IMR-90 (cell line): ENCODE measurements around the gene STOM. TPM values are rescaled to one million over a fixed set of nuclear protein-coding genes. Genes with fewer than 3 reads are reported as not detected.

Source experiments
- ATAC-seq: fragments of 200-7000 bp; cut with Tn5 transposase; 2 replicates; pipeline ENCODE4 v1.9.1; 2020; ENCODE audit warnings: low read depth, mild to moderate bottlenecking, moderate library complexity
- BruUV-seq: library from RNA; stranded (reverse); fragments of 400-500 nt; replicated peaks from 2 replicates; lab custom pipeline; 2021; lab: Mats Ljungman, UMichigan
- CTCF ChIA-PET: fragments of 300-600 bp; formaldehyde crosslinking; extraction: SDS; loops from one replicate; lab custom pipeline; 2021; ENCODE audit warnings: antibody characterized with exemption; lab: Yijun Ruan, JAX
- POLR2A ChIA-PET: fragments of 300-600 bp; sonication (Branson Sonifier 250); formaldehyde crosslinking; loops from one replicate; lab custom pipeline; 2022; ENCODE audit warnings: antibody characterized with exemption; ENCODE audit not compliant: unreplicated experiment; lab: Charles Lee
- DNase-seq: peaks from one replicate; pipeline ENCODE4 v3.0.0; 2013
- H2AFZ ChIP-seq: replicated peaks from 2 replicates; pipeline ENCODE3; 2013; ENCODE audit warnings: low read length, mild to moderate bottlenecking; ENCODE audit not compliant: poor library complexity
- H2AK5ac ChIP-seq: 2 replicates; pipeline ENCODE4 v1.6.1; 2013; ENCODE audit warnings: low read depth, low read length, inconsistent platforms
- H2AK9ac ChIP-seq: replicated peaks from 2 replicates; pipeline ENCODE3; 2013; ENCODE audit warnings: mild to moderate bottlenecking, low read depth, low read length, moderate library complexity; ENCODE audit not compliant: poor library complexity
- H2BK120ac ChIP-seq: 2 replicates; pipeline ENCODE4 v1.6.1; 2013; ENCODE audit warnings: low read depth, low read length, inconsistent platforms
- H2BK15ac ChIP-seq: 3 replicates; pipeline ENCODE4 v1.6.1; 2013; ENCODE audit warnings: low read depth, low read length, inconsistent platforms
- H2BK20ac ChIP-seq: 2 replicates; pipeline ENCODE4 v1.6.1; 2013; ENCODE audit warnings: low read depth, mild to moderate bottlenecking, inconsistent platforms, low read length, moderate library complexity
- H2BK5ac ChIP-seq: 2 replicates; pipeline ENCODE4 v1.6.1; 2013; ENCODE audit warnings: mild to moderate bottlenecking, low read depth, low read length, inconsistent platforms; ENCODE audit not compliant: poor library complexity, severe bottlenecking
- H3K14ac ChIP-seq: replicated peaks from 2 replicates; pipeline ENCODE4 v1.6.1; 2013; ENCODE audit warnings: low read depth, low read length, inconsistent platforms
- H3K18ac ChIP-seq: 2 replicates; pipeline ENCODE4 v1.6.1; 2013; ENCODE audit warnings: low read depth, low read length, control low read depth
- H3K23ac ChIP-seq: 2 replicates; pipeline ENCODE4 v1.6.1; 2013; ENCODE audit warnings: low read depth, low read length, inconsistent platforms
- H3K27ac ChIP-seq: 2 replicates; pipeline ENCODE4 v1.5.1; 2013; ENCODE audit warnings: mild to moderate bottlenecking, control low read depth, low read length; ENCODE audit not compliant: insufficient read depth
- H3K27me3 ChIP-seq: 2 replicates; pipeline ENCODE4 v1.6.1; 2013; ENCODE audit warnings: low read length; ENCODE audit not compliant: control insufficient read depth, insufficient read depth
- H3K36me3 ChIP-seq: 2 replicates; pipeline ENCODE4 v1.6.1; 2013; ENCODE audit warnings: low read length, mixed read lengths; ENCODE audit not compliant: control insufficient read depth, insufficient read depth
- H3K4ac ChIP-seq: 2 replicates; pipeline ENCODE4 v1.6.1; 2013; ENCODE audit warnings: low read depth, low read length, inconsistent platforms
- H3K4me1 ChIP-seq: 2 replicates; pipeline ENCODE4 v1.6.1; 2013; ENCODE audit warnings: low read length, mixed read lengths; ENCODE audit not compliant: control insufficient read depth, insufficient read depth
- H3K4me2 ChIP-seq: 2 replicates; pipeline ENCODE4 v1.6.1; 2013; ENCODE audit warnings: low read depth, mild to moderate bottlenecking, control low read depth, low read length, moderate library complexity
- H3K4me3 ChIP-seq: 2 replicates; pipeline ENCODE4 v1.5.1; 2013; ENCODE audit warnings: low read depth, mild to moderate bottlenecking, control low read depth, low read length, moderate library complexity; ENCODE audit not compliant: insufficient read depth
- H3K56ac ChIP-seq: 2 replicates; pipeline ENCODE4 v1.6.1; 2013; ENCODE audit warnings: low read length, inconsistent platforms; ENCODE audit not compliant: insufficient read depth; ENCODE audit errors: extremely low read depth
- H3K79me1 ChIP-seq, 2 experiments: 2 replicates each; pipeline ENCODE4 v1.6.1; 2013; ENCODE audit warnings: low read length in 2 of 2, inconsistent platforms in 1 of 2, low read depth in 1 of 2
- H3K9ac ChIP-seq: 2 replicates; pipeline ENCODE4 v1.6.1; 2013; ENCODE audit warnings: low read depth, low read length, control low read depth
- H3K9me1 ChIP-seq: 2 replicates; pipeline ENCODE4 v1.6.1; 2013; ENCODE audit warnings: low read length, inconsistent platforms; ENCODE audit not compliant: insufficient read depth
- H3K9me3 ChIP-seq: 2 replicates; pipeline ENCODE4 v1.6.1; 2013; ENCODE audit warnings: low read length; ENCODE audit not compliant: control insufficient read depth, insufficient read depth
- H4K20me1 ChIP-seq: 2 replicates; pipeline ENCODE4 v1.6.1; 2013; ENCODE audit warnings: low read length, inconsistent platforms; ENCODE audit not compliant: insufficient read depth
- H4K5ac ChIP-seq: 2 replicates; pipeline ENCODE4 v1.6.1; 2013; ENCODE audit warnings: mild to moderate bottlenecking, low read depth, low read length, control low read depth
- H4K8ac ChIP-seq, 2 experiments: 2 replicates each; pipeline ENCODE4 v1.6.1; 2013; ENCODE audit warnings: low read depth in 2 of 2, low read length in 2 of 2, control low read depth in 1 of 2, inconsistent platforms in 1 of 2
- H4K91ac ChIP-seq: 2 replicates; pipeline ENCODE4 v1.6.1; 2013; ENCODE audit warnings: low read depth, low read length, inconsistent platforms; ENCODE audit not compliant: insufficient read depth
- BHLHE40 ChIP-seq: fragments of 150-350 bp; IDR thresholded peaks from 2 replicates; pipeline ENCODE4 v1.6.1; 2016; ENCODE audit warnings: mild to moderate bottlenecking, low read depth, low read length
- CEBPB ChIP-seq: IDR thresholded peaks from 2 replicates; pipeline ENCODE4 v1.6.1; 2012; ENCODE audit warnings: low read depth, low read length, improper control_type of control experiment
- CHD1 ChIP-seq: IDR thresholded peaks from 2 replicates; pipeline ENCODE4 v1.6.1; 2012; ENCODE audit warnings: low read depth, low read length, improper control_type of control experiment
- CTCF ChIP-seq: conservative IDR thresholded peaks from 2 replicates; pipeline ENCODE4 v1.5.1; 2012; ENCODE audit warnings: mild to moderate bottlenecking, low read depth, low read length, improper control_type of control experiment
- ELK1 ChIP-seq: fragments of 150-350 bp; IDR thresholded peaks from 2 replicates; pipeline ENCODE4 v1.6.1; 2016; ENCODE audit warnings: low read depth, mild to moderate bottlenecking, low read length, moderate library complexity, borderline replicate concordance
- FOS ChIP-seq: fragments of 150-350 bp; IDR thresholded peaks from 2 replicates; pipeline ENCODE4 v1.6.1; 2016; ENCODE audit warnings: low read depth, low read length
- MAZ ChIP-seq: IDR thresholded peaks from 2 replicates; pipeline ENCODE4 v1.6.1; 2012; ENCODE audit warnings: low read depth, mild to moderate bottlenecking, low read length, improper control_type of control experiment, moderate library complexity, borderline replicate concordance
- MXI1 ChIP-seq: IDR thresholded peaks from 2 replicates; pipeline ENCODE4 v1.6.1; 2012; ENCODE audit warnings: low read depth, mild to moderate bottlenecking, low read length, moderate library complexity, borderline replicate concordance
- NFE2L2 ChIP-seq: fragments of 150-350 bp; IDR thresholded peaks from 2 replicates; pipeline ENCODE4 v1.6.1; 2016; ENCODE audit warnings: low read depth, mild to moderate bottlenecking, low read length
- POLR2A ChIP-seq: IDR thresholded peaks from 2 replicates; pipeline ENCODE4 v1.6.1; 2012; ENCODE audit warnings: mild to moderate bottlenecking, low read depth, low read length
- RAD21 ChIP-seq: IDR thresholded peaks from 2 replicates; pipeline ENCODE4 v1.6.1; 2012; ENCODE audit warnings: low read length, improper control_type of control experiment
- RCOR1 ChIP-seq: IDR thresholded peaks from 2 replicates; pipeline ENCODE4 v1.6.1; 2012; ENCODE audit warnings: mild to moderate bottlenecking, low read length, improper control_type of control experiment; ENCODE audit not compliant: insufficient replicate concordance
- RFX5 ChIP-seq: IDR thresholded peaks from 2 replicates; pipeline ENCODE4 v1.8.0; 2012; ENCODE audit warnings: low read depth, mild to moderate bottlenecking, low read length, moderate library complexity
- SMC3 ChIP-seq: fragments of 150-350 bp; IDR thresholded peaks from 2 replicates; pipeline ENCODE4 v1.6.1; 2016; ENCODE audit warnings: low read depth, mild to moderate bottlenecking, antibody characterized with exemption, low read length, moderate library complexity
- USF2 ChIP-seq: fragments of 150-350 bp; IDR thresholded peaks from 2 replicates; pipeline ENCODE4 v1.6.1; 2017; ENCODE audit warnings: mild to moderate bottlenecking, antibody characterized with exemption, low read length, low read depth
- WGBS, 2 experiments: methylation state at CpG; one replicate each; pipeline versions ENCODE4 v1.1.5 to v1.1.7; 2013; ENCODE audit warnings: missing lambda C conversion rate in 2 of 2; ENCODE audit not compliant: insufficient read length in 1 of 2; ENCODE audit errors: extremely low coverage in 2 of 2; 5-methylcytosine and 5-hydroxymethylcytosine counted together
- dilution Hi-C: fragments of 300-500 bp; cut with HindIII; formaldehyde crosslinking; loops from one replicate; pipeline ENCODE4 v1.14.3; 2018; ENCODE audit warnings: low sequenced_read_pairs; ENCODE audit not compliant: unreplicated experiment
- in situ Hi-C: fragments of 300-500 bp; cut with MboI; formaldehyde crosslinking; loops from 3 replicates; pipeline ENCODE4 v1.14.3; 2019; ENCODE audit warnings: low sequenced_read_pairs, inconsistent platforms, mixed read lengths
- intact Hi-C: fragments of 100-400 bp; cut with micrococcal nuclease; formaldehyde crosslinking; loops from 2 replicates; pipeline ENCODE4 v1.10.0; 2022
- polyA plus RNA-seq, 3 experiments: library from polyadenylated mRNA; depleted of rRNA; stranded (reverse); fragments of >200 nt; gene quantifications; 2 replicates each; pipeline ENCODE4 v1.2.3, GENCODE V29; 2012; ENCODE audit warnings: low replicate concordance in 1 of 3
- total RNA-seq: library from RNA; depleted of rRNA; stranded (reverse); fragments of >200 nt; gene quantifications from 2 replicates; pipeline ENCODE4 v1.2.3, GENCODE V29; 2012

The STOM gene
- total and polyA plus RNA-seq, 2 of the 4 experiments (the other 2 are of a cell fraction) = 78.4 to 84.8 TPM

DNA sequence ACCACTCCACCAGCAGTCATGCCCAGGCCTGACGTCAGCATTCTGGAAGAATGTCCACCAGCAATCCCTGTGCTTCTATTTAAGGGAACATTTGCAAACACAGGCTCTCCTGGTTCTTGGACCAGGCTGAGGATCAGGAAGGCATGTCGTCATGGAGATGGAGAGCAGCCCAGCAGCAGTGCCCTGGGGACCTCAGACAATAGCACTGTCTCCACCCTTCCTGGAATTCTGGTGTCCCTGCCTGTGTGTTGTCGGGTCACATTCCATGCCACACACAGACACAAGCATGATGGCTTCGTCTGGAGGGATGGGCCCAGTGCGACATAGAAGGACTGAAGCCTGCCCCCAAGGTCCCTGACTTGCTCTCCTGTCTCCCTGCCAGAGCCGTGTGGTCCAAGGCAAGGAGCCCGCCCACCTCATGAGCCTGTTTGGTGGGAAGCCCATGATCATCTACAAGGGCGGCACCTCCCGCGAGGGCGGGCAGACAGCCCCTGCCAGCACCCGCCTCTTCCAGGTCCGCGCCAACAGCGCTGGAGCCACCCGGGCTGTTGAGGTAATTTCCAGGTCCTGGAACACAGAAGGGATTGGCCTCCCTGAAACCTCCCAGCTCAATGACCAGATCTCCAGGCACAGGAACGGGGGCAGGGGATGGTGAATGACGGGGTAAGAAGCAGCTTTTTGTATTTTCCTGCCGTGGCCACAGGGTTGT is 43.8 kb downstream of the STOM start:
- ChIA-PET POLR2A (no interaction called here), CTCF (no interaction called here)
- in situ Hi-C loops = no loop called here
- ATAC-seq (peak; percentile 48), DNase-seq (peak; percentile 44)
- no peak overlapping the region for H3K18ac ChIP-seq
- peak overlapping the region; percentile 90 for H2BK120ac ChIP-seq
- WGBS, 2 experiments = 65% methylated on average over 4 of the region's 19 CpGs; no CpG with 5 or more reads in 1 of the 2 experiments
- no peak overlapping the region for H2AFZ ChIP-seq
- H3K4me3 ChIP-seq = no peak overlapping the region
- H3K56ac ChIP-seq = no peak overlapping the region
- H3K79me1 ChIP-seq = peaks cover 19 to 55% of the 10 kb centered on the region in 2 experiments
- BruUV-seq = no TSS peak
- no peak overlapping the region for H4K5ac ChIP-seq
- peak overlapping the region; percentile 89 for H3K4ac ChIP-seq
- H2AK5ac ChIP-seq = peak overlapping the region; percentile 93
- H3K9me1 ChIP-seq = peaks cover 36% of the 10 kb centered on the region
- no peaks in the 10 kb centered on the region; the same call in 1 of the 2 replicates for H4K20me1 ChIP-seq
- H3K14ac ChIP-seq = peak overlapping the region; percentile 79
- H3K27me3 ChIP-seq = no peaks in the 10 kb centered on the region
- no peak overlapping the region for H3K4me2 ChIP-seq
- H3K4me1 ChIP-seq = peaks cover 11% of the 10 kb centered on the region
- H2AK9ac ChIP-seq = peak overlapping the region; percentile 77
- H2BK15ac ChIP-seq = peak overlapping the region; percentile 29; the same call in 2 of the 3 replicates
- peak overlapping the region; percentile 39 to 79; a peak in 3 of 4 replicates for H4K8ac ChIP-seq
- H3K27ac ChIP-seq = 0 out of 2 replicates have a peak overlapping the region, but pooled peaks have one; percentile 8
- no peaks in the 10 kb centered on the region for H3K9me3 ChIP-seq
- dilution Hi-C loops = no loop called here
- H2BK5ac ChIP-seq = peak overlapping the region; percentile 38
- H2BK20ac ChIP-seq = peak overlapping the region; percentile 72
- intact Hi-C loops = no loop called here
- H3K36me3 ChIP-seq = peaks cover 78% of the 10 kb centered on the region
- peak overlapping the region; percentile 68 for H4K91ac ChIP-seq
- no peak overlapping the region; the same call in 1 of the 2 replicates for H3K23ac ChIP-seq
- H3K9ac ChIP-seq = no peak overlapping the region
- TF ChIP-seq RCOR1 (no peak), POLR2A (no peak), BHLHE40 (no peak), RAD21 (no peak), CTCF (no peak), NFE2L2 (no peak), FOS (no peak), RFX5 (no peak), USF2 (no peak), ELK1 (no peak), MXI1 (no peak), CHD1 (no peak), SMC3 (no peak), MAZ (no peak), CEBPB (no peak)
